ENCODE measurements around the gene STARD3. TPM values are rescaled to one million over a fixed set of nuclear protein-coding genes. Genes with fewer than 3 reads are reported as not detected.

Gene STARD3
- total and polyA plus RNA-seq, 9 of the 15 experiments (the other 6 are each of a cell fraction or from before 2014, with no cell fraction given) = 0.63 to 87.0 (median 46.0) TPM

DNA sequence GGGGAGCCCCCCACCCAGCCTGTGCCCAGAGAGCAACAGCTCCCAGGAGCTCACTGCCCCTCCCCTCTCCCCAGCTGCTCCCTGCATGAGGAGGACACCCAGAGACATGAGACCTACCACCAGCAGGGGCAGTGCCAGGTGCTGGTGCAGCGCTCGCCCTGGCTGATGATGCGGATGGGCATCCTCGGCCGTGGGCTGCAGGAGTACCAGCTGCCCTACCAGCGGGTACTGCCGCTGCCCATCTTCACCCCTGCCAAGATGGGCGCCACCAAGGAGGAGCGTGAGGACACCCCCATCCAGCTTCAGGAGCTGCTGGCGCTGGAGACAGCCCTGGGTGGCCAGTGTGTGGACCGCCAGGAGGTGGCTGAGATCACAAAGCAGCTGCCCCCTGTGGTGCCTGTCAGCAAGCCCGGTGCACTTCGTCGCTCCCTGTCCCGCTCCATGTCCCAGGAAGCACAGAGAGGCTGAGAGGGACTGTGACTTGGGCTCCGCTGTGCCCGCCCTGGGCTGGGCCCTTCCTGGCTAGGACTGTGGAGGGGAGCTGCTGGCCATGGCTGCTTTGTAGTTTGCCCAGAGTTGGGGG lies 28.8 kb downstream of the STARD3 start:
- POLR2A ChIA-PET = interaction anchor here (0.5 to 4.0 kb wide), 10 partner anchors 12 to 64 kb away, joined by 3 to 11 read pairs (median 4); partner anchors contain the start of gene STARD3
- TF ChIP-seq ZNF445 (CRISPR knock-in tag; IDR thresholded peaks at IDR 0.05; ENCODE audit: low read depth) (no peak), POLR2G (IDR thresholded peaks at IDR 0.05; ENCODE audit: low read depth, low read length) (peak; percentile 70), MYNN (IDR thresholded peaks at IDR 0.05) (0 out of 2 replicates have a peak, but pooled peaks have one; percentile 9), MYNN (CRISPR knock-in tag; IDR thresholded peaks at IDR 0.05) (no peak), RBFOX2 (IDR thresholded peaks at IDR 0.05; ENCODE audit: low read depth, low read length) (0 out of 2 replicates have a peak, but pooled peaks have one; percentile 36), U2AF1 (optimal IDR thresholded peaks at IDR 0.05; ENCODE audit: low read depth, low read length) (no peak)
- TF ChIP-seq, protein P1, sequence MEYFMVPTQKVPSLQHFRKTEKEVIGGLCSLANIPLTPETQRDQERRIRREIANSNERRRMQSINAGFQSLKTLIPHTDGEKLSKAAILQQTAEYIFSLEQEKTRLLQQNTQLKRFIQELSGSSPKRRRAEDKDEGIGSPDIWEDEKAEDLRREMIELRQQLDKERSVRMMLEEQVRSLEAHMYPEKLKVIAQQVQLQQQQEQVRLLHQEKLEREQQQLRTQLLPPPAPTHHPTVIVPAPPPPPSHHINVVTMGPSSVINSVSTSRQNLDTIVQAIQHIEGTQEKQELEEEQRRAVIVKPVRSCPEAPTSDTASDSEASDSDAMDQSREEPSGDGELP (CRISPR knock-in tag; IDR thresholded peaks at IDR 0.05; ENCODE audit: borderline replicate concordance) = 0 out of 2 replicates have a peak, but pooled peaks have one; percentile 11
- TF ChIP-seq, protein P2, sequence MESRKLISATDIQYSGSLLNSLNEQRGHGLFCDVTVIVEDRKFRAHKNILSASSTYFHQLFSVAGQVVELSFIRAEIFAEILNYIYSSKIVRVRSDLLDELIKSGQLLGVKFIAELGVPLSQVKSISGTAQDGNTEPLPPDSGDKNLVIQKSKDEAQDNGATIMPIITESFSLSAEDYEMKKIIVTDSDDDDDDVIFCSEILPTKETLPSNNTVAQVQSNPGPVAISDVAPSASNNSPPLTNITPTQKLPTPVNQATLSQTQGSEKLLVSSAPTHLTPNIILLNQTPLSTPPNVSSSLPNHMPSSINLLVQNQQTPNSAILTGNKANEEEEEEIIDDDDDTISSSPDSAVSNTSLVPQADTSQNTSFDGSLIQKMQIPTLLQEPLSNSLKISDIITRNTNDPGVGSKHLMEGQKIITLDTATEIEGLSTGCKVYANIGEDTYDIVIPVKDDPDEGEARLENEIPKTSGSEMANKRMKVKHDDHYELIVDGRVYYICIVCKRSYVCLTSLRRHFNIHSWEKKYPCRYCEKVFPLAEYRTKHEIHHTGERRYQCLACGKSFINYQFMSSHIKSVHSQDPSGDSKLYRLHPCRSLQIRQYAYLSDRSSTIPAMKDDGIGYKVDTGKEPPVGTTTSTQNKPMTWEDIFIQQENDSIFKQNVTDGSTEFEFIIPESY (CRISPR knock-in tag; IDR thresholded peaks at IDR 0.05) = peak; percentile 91
- ATAC-seq (no peak), FAIRE-seq (no peak), DNase-seq (ENCODE audit: extremely low read depth in 1 of 4, low spot score in 3 of 4) (no peak)
- Histone ChIP-seq H3K4me2 (ENCODE audit: insufficient read depth, low read length) (no peak overlapping the region), H4K20me1 (replicated peaks; ENCODE audit: control insufficient read depth, insufficient read depth, low read length) (no peaks in the 10 kb centered on the region), H3K9me3 (replicated peaks; ENCODE audit: control insufficient read depth, insufficient read depth, low read depth, low read length) (no peaks in the 10 kb centered on the region), H3K27me3 (ENCODE audit: control insufficient read depth in 2 of 2, insufficient read depth in 2 of 2, low read length in 2 of 2) (no peaks in the 10 kb centered on the region), H3K9me1 (ENCODE audit: control insufficient read depth, insufficient read depth, low read length) (no peaks in the 10 kb centered on the region), H3K4me3 (no peak overlapping the region), H3K27ac (ENCODE audit: extremely low read depth, low read depth, low read length) (peak overlapping the region; percentile 28; the same call in 1 of the 3 replicates), H3K9ac (ENCODE audit: insufficient read depth in 1 of 2, low read depth in 2 of 2, low read length in 2 of 2) (peak overlapping the region in 1 of 2 experiments; percentile 82; a peak in 2 of 4 replicates), H3K4me1 (replicated peaks in 1 of 2; ENCODE audit: control insufficient read depth in 2 of 2, insufficient read depth in 2 of 2, low read length in 2 of 2) (peaks cover 33 to 89% of the 10 kb centered on the region in 2 experiments), H2AFZ (ENCODE audit: low read depth, low read length) (no peak overlapping the region), H3K79me2 (ENCODE audit: control insufficient read depth, insufficient read depth, low read length) (peaks cover 13% of the 10 kb centered on the region; the same call in 2 of the 3 replicates), H3K36me3 (ENCODE audit: control insufficient read depth, insufficient read depth, low read length) (peaks cover 27% of the 10 kb centered on the region; the same call in 1 of the 3 replicates)
- CTCF ChIA-PET (ENCODE audit: low intra/inter-chr PET ratio) = no interaction called here
- 89% methylated on average over 9 of the region's 17 CpGs for WGBS (ENCODE audit: insufficient coverage, low coverage, missing lambda C conversion rate)
- intact Hi-C loops (cut with micrococcal nuclease) = no loop called here
- in situ Hi-C loops (cut with MboI) = no loop called here
- BruUV-seq (replicated peaks) = no TSS peak
